Liver (tissue), 3 donors: Measurements from ENCODE around the gene DPY19L1.

Experiments used
- CTCF ChIP-seq: fragments of 150-350 bp; IDR thresholded peaks from 2 replicates; pipeline ENCODE4 v1.5.1; 2017; ENCODE audit warnings: improper control_type of control experiment, low read depth, low read length; ENCODE audit not compliant: missing input control
- FOXA1 ChIP-seq: IDR thresholded peaks from 2 replicates; pipeline ENCODE4 v1.6.1; 2016; ENCODE audit warnings: antibody characterized with exemption
- JUND ChIP-seq, 2 donors: IDR thresholded peaks; 2 replicates each; pipeline ENCODE4 v1.6.1; 2016; ENCODE audit warnings: antibody characterized with exemption in 2 of 2
- RAD21 ChIP-seq, 2 donors: IDR thresholded peaks; 2 replicates each; pipeline ENCODE4 v1.6.1; 2016; ENCODE audit warnings: antibody characterized with exemption in 2 of 2, mild to moderate bottlenecking in 2 of 2
- REST ChIP-seq: IDR thresholded peaks from 2 replicates; pipeline ENCODE4 v1.6.1; 2016; ENCODE audit warnings: antibody characterized with exemption, mild to moderate bottlenecking
- RXRA ChIP-seq, 2 donors: IDR thresholded peaks; 2 replicates each; pipeline ENCODE4 v1.6.1; 2017 to 2018; ENCODE audit warnings: antibody characterized with exemption in 2 of 2, mild to moderate bottlenecking in 1 of 2
- YY1 ChIP-seq: IDR thresholded peaks from 2 replicates; pipeline ENCODE4 v1.6.1; 2016; ENCODE audit warnings: antibody characterized with exemption, mild to moderate bottlenecking
- ZBTB33 ChIP-seq: IDR thresholded peaks from 2 replicates; pipeline ENCODE4 v1.6.1; 2016; ENCODE audit warnings: antibody characterized with exemption
- donor health status: healthy.
- donor health status: healthy.

GRCh38 chr7:35015346-35015859 lies 21.9 kb downstream of the DPY19L1 start:
- no peak for TF ChIP-seq REST
- TF ChIP-seq RAD21 (IDR thresholded peaks at IDR 0.05) = no peak
- no peak for TF ChIP-seq CTCF
- TF ChIP-seq FOXA1 = no peak
- TF ChIP-seq RXRA (IDR thresholded peaks at IDR 0.05) = no peak
- TF ChIP-seq ZBTB33 = no peak
- TF ChIP-seq JUND (IDR thresholded peaks at IDR 0.05) = no peak
- no peak for TF ChIP-seq YY1
